ENCODE measurements around the gene PLA2G4F.

PLA2G4F gene

GRCh38 chr15:42143866-42144625, 12.4 kb downstream of the PLA2G4F start:
- Histone ChIP-seq H3K9ac (ENCODE audit: low read depth, low read length) (no peak overlapping the region), H3K27me3 (ENCODE audit: insufficient read depth, low read length) (no peaks in the 10 kb centered on the region), H3K4me1 (ENCODE audit: insufficient read depth, low read length) (no peaks in the 10 kb centered on the region), H3K27ac (ENCODE audit: low read length) (no peak overlapping the region), H3K9me3 (ENCODE audit: insufficient read depth, low read depth, low read length) (0 out of 2 replicates have a peak, but pooled peaks cover 5% of the 10 kb centered on the region), H3K36me3 (ENCODE audit: insufficient read depth, low read depth, low read length) (no peaks in the 10 kb centered on the region), H3K4me3 (ENCODE audit: low read length) (no peak overlapping the region)

GRCh38 chr15:42143356-42143755, 13.1 kb downstream of the PLA2G4F start:
- H3K4me3 ChIP-seq (ENCODE audit: low read length) = no peak overlapping the region

GRCh38 chr15:42141795-42142667, 14.4 kb downstream of the PLA2G4F start:
- Histone ChIP-seq H3K9ac (ENCODE audit: low read depth, low read length) (no peak overlapping the region), H3K36me3 (ENCODE audit: insufficient read depth, low read depth, low read length) (no peaks in the 10 kb centered on the region), H3K4me1 (ENCODE audit: insufficient read depth, low read length) (no peaks in the 10 kb centered on the region), H3K4me3 (ENCODE audit: low read length) (no peak overlapping the region), H3K9me3 (ENCODE audit: insufficient read depth, low read depth, low read length) (0 out of 2 replicates have a peak, but pooled peaks cover 5% of the 10 kb centered on the region), H3K27me3 (ENCODE audit: insufficient read depth, low read length) (no peaks in the 10 kb centered on the region), H3K27ac (ENCODE audit: low read length) (no peak overlapping the region)

More at GRCh38 chr15:42143356-42143755, 13.1 kb downstream of the PLA2G4F start:
- no peaks in the 10 kb centered on the region for H3K36me3 ChIP-seq (ENCODE audit: insufficient read depth, low read depth, low read length)
- no peaks in the 10 kb centered on the region for H3K4me1 ChIP-seq (ENCODE audit: insufficient read depth, low read length)
- H3K9ac ChIP-seq (ENCODE audit: low read depth, low read length) = no peak overlapping the region
- no peak overlapping the region for H3K27ac ChIP-seq (ENCODE audit: low read length)
- H3K9me3 ChIP-seq (ENCODE audit: insufficient read depth, low read depth, low read length) = 0 out of 2 replicates have a peak, but pooled peaks cover 5% of the 10 kb centered on the region
- H3K27me3 ChIP-seq (ENCODE audit: insufficient read depth, low read length) = no peaks in the 10 kb centered on the region

GRCh38 chr15:42141246-42141645, 15.2 kb downstream of the PLA2G4F start:
- Histone ChIP-seq H3K4me3 (ENCODE audit: low read length) (no peak overlapping the region), H3K4me1 (ENCODE audit: insufficient read depth, low read length) (no peaks in the 10 kb centered on the region), H3K27ac (ENCODE audit: low read length) (no peak overlapping the region), H3K36me3 (ENCODE audit: insufficient read depth, low read depth, low read length) (no peaks in the 10 kb centered on the region), H3K9ac (ENCODE audit: low read depth, low read length) (no peak overlapping the region), H3K9me3 (ENCODE audit: insufficient read depth, low read depth, low read length) (0 out of 2 replicates have a peak, but pooled peaks cover 5% of the 10 kb centered on the region), H3K27me3 (ENCODE audit: insufficient read depth, low read length) (no peaks in the 10 kb centered on the region)

- H3K27ac ChIP-seq (ENCODE audit: low read length) = no peak overlapping the region
- no peaks in the 10 kb centered on the region for H3K36me3 ChIP-seq (ENCODE audit: insufficient read depth, low read depth, low read length)
- no peak overlapping the region for H3K9ac ChIP-seq (ENCODE audit: low read depth, low read length)
- no peaks in the 10 kb centered on the region for H3K27me3 ChIP-seq (ENCODE audit: insufficient read depth, low read length)
- H3K9me3 ChIP-seq (ENCODE audit: insufficient read depth, low read depth, low read length) = 0 out of 2 replicates have a peak, but pooled peaks cover 5% of the 10 kb centered on the region
- no peak overlapping the region for H3K4me3 ChIP-seq (ENCODE audit: low read length)
- H3K4me1 ChIP-seq (ENCODE audit: insufficient read depth, low read length) = no peaks in the 10 kb centered on the region
These were observed 15.9 kb downstream of the PLA2G4F start for GRCh38 chr15:42140383-42141070.

- Histone ChIP-seq H3K36me3 (ENCODE audit: insufficient read depth, low read depth, low read length) (no peaks in the 10 kb centered on the region), H3K9me3 (ENCODE audit: insufficient read depth, low read depth, low read length) (0 out of 2 replicates have a peak, but pooled peaks cover 5% of the 10 kb centered on the region), H3K27ac (ENCODE audit: low read length) (no peak overlapping the region), H3K4me1 (ENCODE audit: insufficient read depth, low read length) (no peaks in the 10 kb centered on the region), H3K27me3 (ENCODE audit: insufficient read depth, low read length) (no peaks in the 10 kb centered on the region), H3K4me3 (ENCODE audit: low read length) (no peak overlapping the region), H3K9ac (ENCODE audit: low read depth, low read length) (no peak overlapping the region)
These were observed 16.8 kb downstream of the PLA2G4F start for GRCh38 chr15:42139596-42139995.

- no peaks in the 10 kb centered on the region for H3K27me3 ChIP-seq (ENCODE audit: insufficient read depth, low read length)
- H3K9me3 ChIP-seq (ENCODE audit: insufficient read depth, low read depth, low read length) = 0 out of 2 replicates have a peak, but pooled peaks cover 5% of the 10 kb centered on the region
- no peaks in the 10 kb centered on the region for H3K4me1 ChIP-seq (ENCODE audit: insufficient read depth, low read length)
- no peak overlapping the region for H3K9ac ChIP-seq (ENCODE audit: low read depth, low read length)
- H3K4me3 ChIP-seq (ENCODE audit: low read length) = no peak overlapping the region
- no peaks in the 10 kb centered on the region for H3K36me3 ChIP-seq (ENCODE audit: insufficient read depth, low read depth, low read length)
- H3K27ac ChIP-seq (ENCODE audit: low read length) = no peak overlapping the region
These were observed 17.5 kb downstream of the PLA2G4F start for GRCh38 chr15:42138968-42139386.

- Histone ChIP-seq H3K4me1 (ENCODE audit: insufficient read depth, low read length) (no peaks in the 10 kb centered on the region), H3K27me3 (ENCODE audit: insufficient read depth, low read length) (no peaks in the 10 kb centered on the region), H3K36me3 (ENCODE audit: insufficient read depth, low read depth, low read length) (no peaks in the 10 kb centered on the region), H3K9me3 (ENCODE audit: insufficient read depth, low read depth, low read length) (0 out of 2 replicates have a peak, but pooled peaks cover 5% of the 10 kb centered on the region), H3K4me3 (ENCODE audit: low read length) (no peak overlapping the region), H3K27ac (ENCODE audit: low read length) (no peak overlapping the region), H3K9ac (ENCODE audit: low read depth, low read length) (no peak overlapping the region)
These were observed 18.0 kb downstream of the PLA2G4F start for GRCh38 chr15:42138411-42138810.

- H3K36me3 ChIP-seq (ENCODE audit: insufficient read depth, low read depth, low read length) = no peaks in the 10 kb centered on the region
- no peaks in the 10 kb centered on the region for H3K27me3 ChIP-seq (ENCODE audit: insufficient read depth, low read length)
- no peaks in the 10 kb centered on the region for H3K4me1 ChIP-seq (ENCODE audit: insufficient read depth, low read length)
- H3K27ac ChIP-seq (ENCODE audit: low read length) = no peak overlapping the region
- H3K9me3 ChIP-seq (ENCODE audit: insufficient read depth, low read depth, low read length) = 0 out of 2 replicates have a peak, but pooled peaks cover 5% of the 10 kb centered on the region
- H3K4me3 ChIP-seq (ENCODE audit: low read length) = no peak overlapping the region
- H3K9ac ChIP-seq (ENCODE audit: low read depth, low read length) = no peak overlapping the region
These were observed 18.8 kb downstream of the PLA2G4F start for GRCh38 chr15:42137461-42138261.

- Histone ChIP-seq H3K36me3 (ENCODE audit: insufficient read depth, low read depth, low read length) (no peaks in the 10 kb centered on the region), H3K4me1 (ENCODE audit: insufficient read depth, low read length) (0 out of 2 replicates have a peak, but pooled peaks cover 4% of the 10 kb centered on the region), H3K4me3 (ENCODE audit: low read length) (no peak overlapping the region), H3K27me3 (ENCODE audit: insufficient read depth, low read length) (no peaks in the 10 kb centered on the region), H3K27ac (ENCODE audit: low read length) (no peak overlapping the region), H3K9me3 (ENCODE audit: insufficient read depth, low read depth, low read length) (0 out of 2 replicates have a peak, but pooled peaks cover 5% of the 10 kb centered on the region), H3K9ac (ENCODE audit: low read depth, low read length) (no peak overlapping the region)
These were observed 19.9 kb downstream of the PLA2G4F start for GRCh38 chr15:42136513-42136912.

Measured in iPS-20b (cell line).